Progenitor cell of endocrine pancreas (in vitro differentiated cells): ENCODE measurements around the gene DUSP19. TPM values are rescaled to one million over a fixed set of nuclear protein-coding genes. Genes with fewer than 3 reads are reported as not detected.
"Not testable (repeated sequence)": the region's sequence is repeated elsewhere in the genome, so short reads cannot be mapped to it uniquely, and the experiment has no call there.

ENCODE experiments used
- DNase-seq: peaks from one replicate; pipeline ENCODE4 v3.0.0; 2021; ENCODE audit warnings: low spot score; ENCODE audit not compliant: unreplicated experiment
- H3K27ac Mint-ChIP-seq: 2 replicates; pipeline ENCODE4 v1.8.0; 2021; ENCODE audit warnings: mild to moderate bottlenecking, moderate library complexity, mixed read lengths
- H3K27me3 Mint-ChIP-seq: 2 replicates; pipeline ENCODE4 v1.8.0; 2021; ENCODE audit warnings: mixed read lengths
- H3K36me3 Mint-ChIP-seq: 2 replicates; pipeline ENCODE4 v1.8.0; 2022; ENCODE audit warnings: mixed read lengths; ENCODE audit not compliant: insufficient read depth
- H3K4me1 Mint-ChIP-seq: 2 replicates; pipeline ENCODE4 v1.8.0; 2021; ENCODE audit warnings: low read depth, mixed read lengths
- H3K4me3 Mint-ChIP-seq: 2 replicates; pipeline ENCODE4 v1.8.0; 2021; ENCODE audit warnings: low read depth, mild to moderate bottlenecking, moderate library complexity, mixed read lengths
- H3K9me3 Mint-ChIP-seq: 2 replicates; pipeline ENCODE4 v1.8.0; 2021; ENCODE audit warnings: low read depth, mixed read lengths
- total RNA-seq: library from RNA; stranded (reverse); gene quantifications from 2 replicates; pipeline ENCODE4 v1.2.1, GENCODE V29; 2021
- TF ChIP-seq, protein P1 (sequence below): fragments of 200-600 bp; sonication (generic); IDR thresholded peaks from one replicate; pipeline ENCODE4 v1.5.0; 2021; ENCODE audit warnings: antibody characterized with exemption, mild to moderate bottlenecking; ENCODE audit not compliant: unreplicated experiment

The DUSP19 gene
- total RNA-seq, 1 donor from 2014 or later: 1.9 TPM

DNA sequence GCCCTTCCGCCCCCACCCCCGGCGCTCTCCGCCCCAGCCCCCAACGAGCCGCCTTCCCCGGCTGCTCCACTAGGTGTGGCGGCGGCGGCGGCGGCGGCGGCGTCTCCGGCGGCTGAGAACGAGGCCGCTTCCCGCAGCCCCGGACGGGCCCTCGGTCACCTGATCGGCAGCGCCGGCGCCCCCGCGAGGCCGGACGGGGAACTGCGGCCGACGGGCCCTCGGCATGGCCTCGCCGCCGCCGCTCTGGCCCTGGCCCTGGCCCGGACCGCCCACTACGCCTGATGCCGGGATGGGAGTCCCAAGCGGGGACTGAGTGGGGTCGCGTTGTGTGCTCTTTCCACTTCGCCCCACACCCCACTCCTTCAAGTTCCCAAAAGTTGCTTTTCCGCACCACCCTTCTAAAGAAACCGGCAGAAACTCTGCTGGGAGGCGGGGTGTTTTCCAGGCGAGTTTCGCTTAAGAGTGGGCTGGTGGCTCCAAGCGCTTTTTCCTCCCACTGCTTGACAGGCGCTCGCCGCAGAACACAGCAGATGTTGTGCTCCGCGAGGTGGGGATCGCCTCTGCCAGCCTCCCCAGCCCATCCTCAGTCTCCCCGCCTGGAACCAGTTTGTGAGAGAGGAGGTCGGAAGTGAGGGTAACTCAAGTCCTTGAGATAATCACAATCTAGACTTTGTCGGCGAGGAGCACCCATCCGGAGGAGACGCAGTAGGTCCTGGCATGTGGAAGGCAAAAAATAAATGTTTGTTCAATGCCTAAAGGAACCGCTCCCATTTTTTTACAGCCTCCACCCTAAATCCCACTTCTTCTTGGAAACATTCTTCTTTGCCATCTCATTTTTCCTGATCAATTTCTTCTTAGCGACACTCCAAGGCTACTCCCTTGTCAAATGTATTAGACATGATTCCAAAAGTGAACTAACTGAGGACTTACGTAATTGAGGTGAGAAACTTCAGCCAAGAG, 39.9 kb upstream of the DUSP19 start, which contains the start of gene NCKAP1:
NCKAP1 (minus strand) TSS at position 117 of the 960 bp plus-strand sequence. CDS start 358 bp downstream, outside the sequence.
- H3K36me3 Mint-ChIP-seq: no peaks in the 10 kb centered on the region
- H3K4me1 Mint-ChIP-seq: peaks cover 27% of the 10 kb centered on the region
- DNase-seq: peak; percentile 97
- H3K4me3 Mint-ChIP-seq: peak within 1 kb of the TSS; percentile 92
- peaks cover 21% of the 10 kb centered on the region for H3K27me3 Mint-ChIP-seq
- H3K9me3 Mint-ChIP-seq: no peaks in the 10 kb centered on the region
- H3K27ac Mint-ChIP-seq: peak within 1 kb of the TSS; percentile 98
- TF ChIP-seq, protein P1, sequence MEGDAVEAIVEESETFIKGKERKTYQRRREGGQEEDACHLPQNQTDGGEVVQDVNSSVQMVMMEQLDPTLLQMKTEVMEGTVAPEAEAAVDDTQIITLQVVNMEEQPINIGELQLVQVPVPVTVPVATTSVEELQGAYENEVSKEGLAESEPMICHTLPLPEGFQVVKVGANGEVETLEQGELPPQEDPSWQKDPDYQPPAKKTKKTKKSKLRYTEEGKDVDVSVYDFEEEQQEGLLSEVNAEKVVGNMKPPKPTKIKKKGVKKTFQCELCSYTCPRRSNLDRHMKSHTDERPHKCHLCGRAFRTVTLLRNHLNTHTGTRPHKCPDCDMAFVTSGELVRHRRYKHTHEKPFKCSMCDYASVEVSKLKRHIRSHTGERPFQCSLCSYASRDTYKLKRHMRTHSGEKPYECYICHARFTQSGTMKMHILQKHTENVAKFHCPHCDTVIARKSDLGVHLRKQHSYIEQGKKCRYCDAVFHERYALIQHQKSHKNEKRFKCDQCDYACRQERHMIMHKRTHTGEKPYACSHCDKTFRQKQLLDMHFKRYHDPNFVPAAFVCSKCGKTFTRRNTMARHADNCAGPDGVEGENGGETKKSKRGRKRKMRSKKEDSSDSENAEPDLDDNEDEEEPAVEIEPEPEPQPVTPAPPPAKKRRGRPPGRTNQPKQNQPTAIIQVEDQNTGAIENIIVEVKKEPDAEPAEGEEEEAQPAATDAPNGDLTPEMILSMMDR: peak; percentile 92

DNA sequence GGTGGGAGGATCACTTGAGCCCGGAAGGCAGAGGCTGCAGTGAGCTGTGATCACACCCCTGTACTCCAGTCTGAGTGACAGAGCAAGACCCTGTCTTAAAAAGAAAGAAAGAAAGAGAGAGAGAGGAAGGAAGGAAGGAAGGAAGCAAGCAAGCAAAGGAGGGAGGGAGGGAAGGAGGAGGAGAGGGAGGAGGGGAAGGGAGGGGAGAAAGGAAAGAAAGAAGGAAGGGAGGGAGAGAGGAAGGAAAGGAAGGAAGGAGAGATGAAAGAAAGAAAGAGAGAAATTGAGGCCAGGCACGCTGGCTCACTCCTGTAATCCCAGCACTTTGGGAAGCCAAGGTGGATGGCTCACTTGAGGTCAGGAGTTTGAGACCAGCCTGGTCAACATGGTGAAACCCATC, 37.9 kb upstream of the DUSP19 start:
- H3K4me1 Mint-ChIP-seq: peaks cover 15% of the 10 kb centered on the region
- H3K36me3 Mint-ChIP-seq: no peaks in the 10 kb centered on the region
- H3K27ac Mint-ChIP-seq: no peak overlapping the region
- H3K9me3 Mint-ChIP-seq: no peaks in the 10 kb centered on the region
- H3K27me3 Mint-ChIP-seq: peaks cover 21% of the 10 kb centered on the region
- DNase-seq: no peak
- TF ChIP-seq, protein P1: no peak
- H3K4me3 Mint-ChIP-seq: no peak overlapping the region

DNA sequence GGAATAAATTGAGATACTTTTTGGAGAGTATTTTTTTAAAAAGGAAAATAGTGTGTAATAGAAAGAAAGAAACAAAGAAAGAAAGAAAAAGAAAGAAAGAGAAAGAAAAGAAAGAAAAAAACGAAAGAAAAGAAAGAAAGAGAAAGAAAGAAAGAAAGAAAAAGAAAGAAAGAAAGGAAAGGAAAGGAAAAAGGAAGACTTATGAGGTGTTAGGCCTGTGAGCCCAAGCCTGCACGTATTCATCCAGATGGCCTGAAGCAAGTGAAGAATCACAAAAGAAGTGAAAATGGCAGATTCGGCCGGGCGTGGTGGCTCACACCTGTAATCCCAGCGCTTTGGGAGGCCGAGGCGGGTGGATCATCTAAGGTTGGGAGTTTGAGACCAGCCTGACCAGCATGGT, 35.0 kb upstream of the DUSP19 start:
- H3K27me3 Mint-ChIP-seq: peaks cover 21% of the 10 kb centered on the region
- not testable (repeated sequence) for H3K36me3 Mint-ChIP-seq, DNase-seq, H3K4me3 Mint-ChIP-seq, H3K9me3 Mint-ChIP-seq, H3K4me1 Mint-ChIP-seq, H3K27ac Mint-ChIP-seq

DNA sequence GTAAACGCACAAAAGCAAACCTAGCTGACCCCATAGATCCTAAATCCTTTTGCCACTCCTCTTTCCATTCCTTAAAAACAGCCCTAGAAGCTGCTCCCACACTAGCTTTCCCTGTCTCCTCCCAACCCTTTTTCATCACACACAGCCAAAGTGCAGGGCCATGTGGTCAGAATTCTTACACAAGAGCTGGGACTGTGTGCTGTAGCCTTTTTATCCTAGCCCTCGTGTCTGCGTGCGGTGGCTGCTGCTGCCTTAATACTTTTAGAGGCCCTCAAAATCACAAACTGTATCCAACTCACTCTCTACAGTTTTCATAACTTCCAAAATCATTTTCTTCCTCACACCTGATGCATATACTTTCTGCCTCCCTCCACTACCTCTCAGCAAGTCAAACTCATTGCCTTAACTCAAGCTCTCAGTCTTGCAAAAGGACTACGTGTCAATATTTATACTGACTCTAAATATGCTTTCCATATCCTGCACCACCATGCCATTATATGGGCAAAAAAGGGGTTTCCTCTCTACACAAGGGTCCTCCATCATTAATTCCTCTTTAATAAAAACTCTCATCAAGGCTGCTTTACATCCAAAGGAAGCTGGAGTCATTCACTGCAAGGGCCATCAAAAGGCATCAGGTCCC, 30.9 kb upstream of the DUSP19 start:
- not testable (repeated sequence) for DNase-seq, H3K4me3 Mint-ChIP-seq, H3K27ac Mint-ChIP-seq, H3K27me3 Mint-ChIP-seq, H3K4me1 Mint-ChIP-seq, H3K9me3 Mint-ChIP-seq, H3K36me3 Mint-ChIP-seq

DNA sequence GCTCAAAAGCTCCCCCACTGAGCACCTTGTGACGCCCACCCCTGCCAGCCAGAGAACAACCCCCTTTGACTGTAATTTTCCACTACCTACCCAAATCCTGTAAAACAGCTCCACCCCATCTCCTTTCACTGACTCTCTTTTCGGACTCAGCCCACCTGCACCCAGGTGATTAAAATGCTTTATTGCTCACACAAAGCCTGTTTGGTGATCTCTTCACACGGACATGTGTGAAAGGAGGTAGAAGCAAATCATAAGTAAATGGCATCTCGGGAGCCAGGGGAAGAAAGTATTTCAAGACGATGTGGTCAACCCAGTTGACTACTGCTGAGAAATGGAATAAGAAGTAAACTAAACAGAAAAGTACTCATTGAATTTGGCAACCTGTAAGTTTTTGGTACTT, 29.1 kb upstream of the DUSP19 start:
- Mint-ChIP-seq H3K36me3 (no peaks in the 10 kb centered on the region), H3K4me3 (no peak overlapping the region), H3K27ac (no peak overlapping the region), H3K4me1 (no peaks in the 10 kb centered on the region), H3K27me3 (no peaks in the 10 kb centered on the region), H3K9me3 (peaks cover 7% of the 10 kb centered on the region)
- TF ChIP-seq, protein P1: no peak
- no peak for DNase-seq

DNA sequence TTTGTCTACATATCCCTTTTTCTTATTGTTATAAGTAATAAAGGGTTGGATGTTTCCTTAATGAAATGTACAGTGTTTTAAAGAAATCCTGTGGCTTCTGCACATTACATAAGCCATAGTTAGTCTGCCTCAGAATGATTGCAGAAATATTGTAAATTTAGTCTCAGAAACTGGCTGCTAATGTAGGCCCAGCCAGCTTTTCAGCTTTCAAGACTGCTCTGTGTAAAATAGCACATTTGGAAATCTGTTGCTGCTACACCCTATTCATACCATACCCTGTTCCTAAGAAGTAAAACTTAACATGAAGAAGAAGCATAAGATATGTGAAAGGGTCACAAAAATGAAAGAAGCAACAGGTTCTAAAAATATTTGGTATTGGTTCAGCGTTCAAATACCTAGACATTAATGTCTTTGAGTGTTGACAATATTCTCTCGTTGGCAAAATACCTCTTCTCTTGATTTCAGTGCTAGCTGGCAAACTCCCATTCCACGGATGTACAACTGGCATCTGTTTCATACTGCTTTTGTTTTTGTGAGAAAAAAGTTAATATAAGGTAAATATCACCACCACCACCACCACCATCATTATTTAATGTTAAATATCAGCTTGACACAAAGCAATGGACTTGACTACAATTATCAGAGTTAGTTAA, 21.1 kb upstream of the DUSP19 start:
- Mint-ChIP-seq H3K36me3 (no peaks in the 10 kb centered on the region), H3K4me1 (peaks cover 9% of the 10 kb centered on the region), H3K27me3 (no peaks in the 10 kb centered on the region), H3K4me3 (no peak overlapping the region), H3K27ac (peak overlapping the region; percentile 26), H3K9me3 (peaks cover 7% of the 10 kb centered on the region)
- DNase-seq: no peak
- TF ChIP-seq, protein P1: no peak
